Measurements from ENCODE around the gene ATP8A2.

DNA sequence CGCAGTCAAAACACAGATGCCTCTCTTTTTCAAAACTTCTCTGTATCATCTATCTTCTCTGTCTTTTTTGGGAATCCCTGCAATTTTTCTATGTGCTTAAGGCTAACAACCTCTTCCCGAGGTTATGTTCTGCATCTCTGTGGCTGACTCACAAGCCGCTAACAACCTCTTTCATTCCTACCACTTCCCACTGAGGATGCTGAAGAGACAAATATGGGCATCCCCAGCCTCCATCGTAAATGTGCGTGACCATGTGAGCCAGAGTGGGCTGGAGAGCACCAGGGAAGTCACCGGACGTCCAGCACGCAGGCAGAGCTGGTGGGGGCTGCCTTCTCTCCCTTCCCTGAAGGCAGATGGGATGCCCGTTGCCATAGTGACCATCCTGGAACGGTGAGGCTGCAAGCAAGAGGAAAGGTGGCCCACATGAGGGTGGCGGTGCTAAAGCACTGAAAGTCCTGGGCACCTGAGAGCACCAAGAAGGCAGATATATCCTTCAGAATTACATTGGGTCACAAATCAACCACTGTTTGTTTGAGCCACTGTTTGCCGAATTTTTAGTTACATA, 557.2 kb downstream of the ATP8A2 start:
- no peak for TF ChIP-seq POLR2A (IDR thresholded peaks at IDR 0.05; ENCODE audit: low read length)
- TF ChIP-seq GATA1 (IDR thresholded peaks at IDR 0.05; ENCODE audit: low read depth, low read length): no peak
